Mesenchymal stem cell (in vitro differentiated cells and primary cell): ENCODE measurements around the gene EXOC1.

ENCODE experiments used
- DNase-seq: peaks from one replicate; pipeline ENCODE4 v3.0.0-alpha.2; 2013
- H2AFZ ChIP-seq: one replicate; pipeline ENCODE4 v1.6.1; 2013; ENCODE audit warnings: low read depth, mild to moderate bottlenecking, control low read depth, inconsistent platforms, low read length, moderate library complexity
- H2AK5ac ChIP-seq: 2 replicates; pipeline ENCODE4 v1.6.1; 2013; ENCODE audit warnings: low read length, moderate library complexity, mild to moderate bottlenecking, inconsistent platforms; ENCODE audit not compliant: severe bottlenecking
- H2BK120ac ChIP-seq: one replicate; pipeline ENCODE4 v1.6.1; 2013; ENCODE audit warnings: low read depth, mild to moderate bottlenecking, inconsistent platforms, low read length, moderate library complexity
- H2BK12ac ChIP-seq, 2 experiments: one replicate each; pipeline ENCODE4 v1.6.1; 2013; ENCODE audit warnings: inconsistent platforms in 2 of 2, low read length in 2 of 2, mild to moderate bottlenecking in 2 of 2, moderate library complexity in 2 of 2, control low read depth in 1 of 2
- H2BK15ac ChIP-seq: one replicate; pipeline ENCODE4 v1.6.1; 2013; ENCODE audit warnings: mild to moderate bottlenecking, low read depth, inconsistent platforms; ENCODE audit not compliant: poor library complexity, severe bottlenecking
- H2BK5ac ChIP-seq: 2 replicates; pipeline ENCODE4 v1.6.1; 2013; ENCODE audit warnings: low read depth, mild to moderate bottlenecking, low read length, control low read depth, inconsistent platforms; ENCODE audit not compliant: poor library complexity, severe bottlenecking
- H3K14ac ChIP-seq, 2 experiments: one replicate each; pipeline ENCODE4 v1.6.1; 2013; ENCODE audit warnings: inconsistent platforms in 2 of 2, low read length in 2 of 2, control low read depth in 1 of 2, mild to moderate bottlenecking in 1 of 2, moderate library complexity in 1 of 2
- H3K18ac ChIP-seq, 2 experiments: one replicate each; pipeline ENCODE4 v1.6.1; 2013; ENCODE audit warnings: inconsistent platforms in 2 of 2, low read length in 2 of 2, control low read depth in 1 of 2, low read depth in 1 of 2, mild to moderate bottlenecking in 1 of 2
- H3K23ac ChIP-seq, 2 experiments: one replicate each; pipeline ENCODE4 v1.6.1; 2013; ENCODE audit warnings: inconsistent platforms in 2 of 2, low read length in 2 of 2, mild to moderate bottlenecking in 2 of 2, moderate library complexity in 2 of 2, control low read depth in 1 of 2
- H3K27ac ChIP-seq: 2 replicates; pipeline ENCODE4 v1.5.1; 2013; ENCODE audit warnings: mild to moderate bottlenecking, moderate library complexity, low read length, control low read depth, inconsistent platforms; ENCODE audit not compliant: poor library complexity, severe bottlenecking
- H3K27me3 ChIP-seq, 2 experiments: 2 replicates each; pipeline versions ENCODE4 v1.6.1 to v1.7.0; 2013; ENCODE audit warnings: low read length in 2 of 2, mild to moderate bottlenecking in 2 of 2, moderate library complexity in 2 of 2, control low read depth in 1 of 2, inconsistent platforms in 1 of 2; ENCODE audit not compliant: control insufficient read depth in 1 of 2, insufficient read depth in 1 of 2
- H3K36me3 ChIP-seq, 2 experiments: 2 replicates each; pipeline versions ENCODE4 v1.6.1 to v1.7.0; 2013; ENCODE audit warnings: low read length in 2 of 2, control low read depth in 1 of 2, inconsistent platforms in 1 of 2, low read depth in 1 of 2, mild to moderate bottlenecking in 1 of 2; ENCODE audit not compliant: insufficient read depth in 2 of 2, control insufficient read depth in 1 of 2
- H3K4ac ChIP-seq, 2 experiments: one replicate each; pipeline ENCODE4 v1.6.1; 2013; ENCODE audit warnings: inconsistent platforms in 2 of 2, low read length in 2 of 2, mild to moderate bottlenecking in 2 of 2, moderate library complexity in 2 of 2, control low read depth in 1 of 2, low read depth in 1 of 2
- H3K4me1 ChIP-seq: 2 replicates; pipeline ENCODE4 v1.6.1; 2013; ENCODE audit warnings: low read depth, low read length, control low read depth; ENCODE audit not compliant: control insufficient read depth, insufficient read depth
- H3K4me2 ChIP-seq: 2 replicates; pipeline ENCODE4 v1.6.1; 2013; ENCODE audit warnings: low read length, mild to moderate bottlenecking, inconsistent platforms; ENCODE audit not compliant: poor library complexity, severe bottlenecking
- H3K4me3 ChIP-seq, 2 experiments: 2 replicates each; pipeline versions ENCODE4 v1.5.1 to v1.7.0; 2013; ENCODE audit warnings: low read length in 2 of 2, mild to moderate bottlenecking in 2 of 2, control low read depth in 1 of 2, low read depth in 1 of 2; ENCODE audit not compliant: insufficient read depth in 1 of 2
- H3K79me1 ChIP-seq: replicated peaks from 2 replicates; pipeline ENCODE4 v1.6.1; 2013; ENCODE audit warnings: mild to moderate bottlenecking, control low read depth, low read length, inconsistent platforms; ENCODE audit not compliant: poor library complexity, severe bottlenecking
- H3K9ac ChIP-seq: 2 replicates; pipeline ENCODE4 v1.7.0; 2013; ENCODE audit warnings: mild to moderate bottlenecking, low read length, moderate library complexity
- H3K9me3 ChIP-seq: 2 replicates; pipeline ENCODE4 v1.7.0; 2013; ENCODE audit warnings: mild to moderate bottlenecking, low read length; ENCODE audit not compliant: control insufficient read depth
- H4K8ac ChIP-seq: one replicate; pipeline ENCODE4 v1.6.1; 2013; ENCODE audit warnings: inconsistent platforms, mild to moderate bottlenecking, low read length, moderate library complexity
- H4K91ac ChIP-seq: one replicate; pipeline ENCODE4 v1.6.1; 2013; ENCODE audit warnings: mild to moderate bottlenecking, low read length, inconsistent platforms
- WGBS: methylation state at CpG from one replicate; pipeline ENCODE4 v1.1.7; 2013; ENCODE audit warnings: mixed read lengths; 5-methylcytosine and 5-hydroxymethylcytosine counted together

Gene EXOC1

DNA sequence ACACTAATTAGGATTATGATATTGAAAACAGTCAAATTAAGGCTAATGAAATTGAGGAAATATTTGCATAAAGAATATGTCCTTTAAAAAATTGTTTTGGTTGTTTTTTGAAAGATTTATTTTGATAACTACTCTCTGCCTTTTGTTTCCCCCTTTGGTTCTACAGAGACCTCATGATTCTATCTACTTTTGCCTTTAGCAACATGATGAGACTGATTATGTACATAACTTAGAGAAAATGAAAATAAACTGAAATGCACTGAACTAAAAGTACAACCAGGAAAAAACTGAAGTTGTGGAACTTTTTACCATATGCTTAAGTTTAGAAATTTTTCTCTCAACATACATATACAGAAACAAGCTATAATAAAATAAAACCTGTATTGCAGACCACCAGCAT is 21.4 kb downstream of the EXOC1 start:
- no peak overlapping the region for H2BK12ac ChIP-seq
- H4K8ac ChIP-seq = no peak overlapping the region
- no peak overlapping the region for H3K4me2 ChIP-seq
- H3K18ac ChIP-seq = no peak overlapping the region
- H3K23ac ChIP-seq = no peak overlapping the region
- H2AFZ ChIP-seq = no peak overlapping the region
- no peak overlapping the region for H3K27ac ChIP-seq
- H2BK15ac ChIP-seq = no peak overlapping the region
- no peak overlapping the region for H3K4ac ChIP-seq
- H3K9me3 ChIP-seq = no peaks in the 10 kb centered on the region
- H3K36me3 ChIP-seq = peaks cover 3 to 93% of the 10 kb centered on the region in 2 experiments
- no peak overlapping the region for H2AK5ac ChIP-seq
- H3K27me3 ChIP-seq = no peaks in the 10 kb centered on the region
- H3K4me3 ChIP-seq = no peak overlapping the region
- no peaks in the 10 kb centered on the region for H3K4me1 ChIP-seq
- H3K14ac ChIP-seq = no peak overlapping the region
- no peak for DNase-seq
- H3K9ac ChIP-seq = no peak overlapping the region
- H2BK120ac ChIP-seq = no peak overlapping the region
- H3K79me1 ChIP-seq = peaks cover 3% of the 10 kb centered on the region
- H2BK5ac ChIP-seq = no peak overlapping the region
- H4K91ac ChIP-seq = no peak overlapping the region

DNA sequence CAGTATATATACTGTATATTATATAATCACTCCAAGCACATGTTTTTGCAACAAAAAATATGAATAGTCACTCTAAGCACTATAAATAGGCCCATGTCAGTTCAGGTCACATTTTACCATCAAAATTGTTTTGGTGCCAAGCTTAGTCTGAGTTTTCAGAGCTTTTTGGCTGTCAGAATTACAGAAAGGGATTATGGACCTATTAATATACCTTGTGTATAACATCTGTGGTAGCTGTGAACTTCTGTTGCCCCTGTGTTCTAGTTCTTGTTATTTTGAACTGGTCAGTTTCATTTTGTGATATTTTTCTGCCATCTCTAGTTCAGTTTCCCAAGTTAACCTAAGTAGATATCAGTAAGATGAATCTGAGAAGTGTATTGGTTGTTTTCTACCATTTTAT is 22.9 kb downstream of the EXOC1 start:
- H3K4me2 ChIP-seq = no peak overlapping the region
- H3K4me1 ChIP-seq = no peaks in the 10 kb centered on the region
- H3K14ac ChIP-seq = no peak overlapping the region
- H3K9me3 ChIP-seq = no peaks in the 10 kb centered on the region
- no peak overlapping the region for H2AK5ac ChIP-seq
- H3K9ac ChIP-seq = no peak overlapping the region
- DNase-seq = no peak
- H2AFZ ChIP-seq = no peak overlapping the region
- H3K18ac ChIP-seq = no peak overlapping the region
- peaks cover 7% of the 10 kb centered on the region for H3K79me1 ChIP-seq
- H3K36me3 ChIP-seq = peaks cover 8 to 92% of the 10 kb centered on the region in 2 experiments
- no peaks in the 10 kb centered on the region for H3K27me3 ChIP-seq
- H3K4ac ChIP-seq = no peak overlapping the region
- no peak overlapping the region for H2BK15ac ChIP-seq
- no peak overlapping the region for H3K4me3 ChIP-seq
- no peak overlapping the region for H3K23ac ChIP-seq
- H4K91ac ChIP-seq = no peak overlapping the region
- H2BK120ac ChIP-seq = no peak overlapping the region
- H4K8ac ChIP-seq = no peak overlapping the region
- H2BK12ac ChIP-seq = no peak overlapping the region
- no peak overlapping the region for H2BK5ac ChIP-seq
- no peak overlapping the region for H3K27ac ChIP-seq

DNA sequence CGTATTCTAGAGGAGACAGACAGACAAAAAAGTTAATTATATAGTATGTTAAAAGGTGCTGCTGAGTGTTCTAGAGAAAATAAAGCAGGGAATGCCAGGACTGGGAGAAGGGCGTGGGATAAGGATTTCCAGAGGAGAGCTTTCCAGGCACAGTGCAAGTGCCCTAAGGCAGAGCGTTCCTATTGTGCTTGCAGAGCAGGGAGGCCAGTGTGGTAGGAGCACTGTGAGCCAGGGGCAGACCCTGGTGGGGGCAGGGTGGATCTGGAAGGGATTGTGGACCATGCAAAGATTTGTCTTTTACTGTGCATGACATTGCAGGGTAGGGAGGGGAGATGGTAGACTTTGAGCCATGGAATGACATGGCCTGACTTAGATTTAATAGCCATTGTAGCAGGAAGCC is 25.8 kb downstream of the EXOC1 start:
- Histone ChIP-seq H2AFZ (no peak overlapping the region), H3K79me1 (peaks cover 5% of the 10 kb centered on the region), H3K4me2 (no peak overlapping the region), H4K8ac (no peak overlapping the region), H3K9me3 (no peaks in the 10 kb centered on the region), H3K14ac (no peak overlapping the region), H3K9ac (no peak overlapping the region), H3K27ac (no peak overlapping the region), H3K27me3 (no peaks in the 10 kb centered on the region), H3K18ac (no peak overlapping the region), H4K91ac (no peak overlapping the region), H2BK5ac (no peak overlapping the region), H2BK120ac (no peak overlapping the region), H2BK12ac (no peak overlapping the region), H2AK5ac (no peak overlapping the region), H3K4me1 (no peaks in the 10 kb centered on the region), H2BK15ac (no peak overlapping the region), H3K23ac (no peak overlapping the region), H3K4me3 (no peak overlapping the region), H3K36me3 (peaks cover 13 to 92% of the 10 kb centered on the region in 2 experiments), H3K4ac (no peak overlapping the region)
- 91% methylated on average over 3 of the region's 3 CpGs for WGBS
- DNase-seq = no peak

DNA sequence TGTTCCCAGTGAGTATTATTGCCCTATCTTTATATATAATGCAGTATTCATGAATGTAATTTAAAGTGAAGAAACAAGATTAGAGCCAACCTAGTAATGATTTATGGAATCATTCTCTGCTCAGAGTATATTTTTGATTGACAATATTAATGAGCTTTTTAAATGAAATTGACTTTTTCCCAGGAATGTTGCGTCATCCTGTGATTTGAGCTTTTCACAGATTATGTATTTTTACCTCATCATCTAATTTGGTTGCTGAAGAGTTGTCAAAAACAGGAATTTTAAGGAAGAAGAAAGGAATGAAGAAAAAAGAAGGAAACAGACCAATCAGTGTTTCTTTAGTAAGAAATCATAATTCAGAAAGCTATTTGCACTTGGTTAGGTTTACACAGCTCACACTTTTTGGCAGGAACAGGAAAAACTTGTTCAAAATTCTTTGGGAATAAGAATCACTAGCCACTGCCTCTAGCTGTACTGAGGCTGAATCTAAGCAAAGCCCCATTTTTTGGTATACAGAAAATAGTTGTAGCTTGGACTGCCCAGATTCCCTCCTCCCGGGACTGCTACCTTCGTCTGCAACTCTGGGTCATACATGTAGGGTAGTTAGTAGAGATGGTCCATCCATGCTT is 27.3 kb downstream of the EXOC1 start:
- DNase-seq = no peak
- Histone ChIP-seq H2BK15ac (no peak overlapping the region), H2AFZ (no peak overlapping the region), H3K9me3 (no peaks in the 10 kb centered on the region), H3K18ac (no peak overlapping the region), H4K91ac (no peak overlapping the region), H3K36me3 (peaks cover 13 to 94% of the 10 kb centered on the region in 2 experiments), H3K27me3 (no peaks in the 10 kb centered on the region), H3K4me3 (no peak overlapping the region), H3K9ac (no peak overlapping the region), H3K14ac (no peak overlapping the region), H2BK120ac (no peak overlapping the region), H3K4ac (no peak overlapping the region), H2AK5ac (no peak overlapping the region), H3K4me2 (no peak overlapping the region), H3K23ac (no peak overlapping the region), H2BK12ac (no peak overlapping the region), H3K79me1 (peaks cover 5% of the 10 kb centered on the region), H4K8ac (no peak overlapping the region), H3K4me1 (no peaks in the 10 kb centered on the region), H2BK5ac (no peak overlapping the region), H3K27ac (no peak overlapping the region)
- WGBS = 94% methylated on average over 2 of the region's 3 CpGs
